ENCODE results near the gene EGF. TPM values are rescaled to one million over a fixed set of nuclear protein-coding genes. Genes with fewer than 3 reads are reported as not detected.

The EGF gene
- total RNA-seq, 3 donors from 2014 or later (not counting 1 experiment from before 2014, with no cell fraction given) = 0.48 to 1.2 (median 1.1) TPM

DNA sequence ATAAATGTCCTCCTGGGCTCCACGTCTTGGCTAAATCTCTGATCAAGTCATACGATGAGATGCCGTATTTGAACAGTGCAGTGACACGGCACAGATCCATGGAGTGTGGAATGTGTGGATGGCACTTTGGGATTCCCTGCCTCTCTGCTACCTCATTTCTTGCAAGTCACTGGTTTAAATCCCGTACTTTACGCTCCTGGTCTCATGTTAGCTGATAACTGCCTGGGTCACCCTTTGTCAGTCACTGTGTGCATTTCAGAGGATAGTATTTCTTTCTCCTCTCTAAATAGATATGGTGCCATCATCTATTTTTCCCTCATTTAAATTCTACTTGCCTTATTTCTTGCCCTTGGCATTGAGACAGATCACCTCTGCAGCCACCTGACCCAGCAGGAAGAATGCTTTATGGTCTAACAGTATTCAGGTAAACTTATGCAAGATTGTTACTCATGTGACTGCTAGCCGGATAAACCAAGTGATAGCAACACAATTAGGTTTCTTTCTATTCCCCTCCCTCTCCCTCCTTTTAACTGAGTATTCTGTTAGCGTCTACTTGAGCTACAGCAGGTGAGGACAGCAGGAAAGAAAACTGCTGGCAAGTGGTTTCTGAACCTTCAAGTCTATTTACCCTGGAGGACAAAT lies 2.8 kb downstream of the EGF start:
- intact Hi-C loops (cut with micrococcal nuclease) = no loop called here
- no peak overlapping the region for H3K27ac Mint-ChIP-seq
- H3K4me1 Mint-ChIP-seq = no peaks in the 10 kb centered on the region
- TF ChIP-seq, protein P1, sequence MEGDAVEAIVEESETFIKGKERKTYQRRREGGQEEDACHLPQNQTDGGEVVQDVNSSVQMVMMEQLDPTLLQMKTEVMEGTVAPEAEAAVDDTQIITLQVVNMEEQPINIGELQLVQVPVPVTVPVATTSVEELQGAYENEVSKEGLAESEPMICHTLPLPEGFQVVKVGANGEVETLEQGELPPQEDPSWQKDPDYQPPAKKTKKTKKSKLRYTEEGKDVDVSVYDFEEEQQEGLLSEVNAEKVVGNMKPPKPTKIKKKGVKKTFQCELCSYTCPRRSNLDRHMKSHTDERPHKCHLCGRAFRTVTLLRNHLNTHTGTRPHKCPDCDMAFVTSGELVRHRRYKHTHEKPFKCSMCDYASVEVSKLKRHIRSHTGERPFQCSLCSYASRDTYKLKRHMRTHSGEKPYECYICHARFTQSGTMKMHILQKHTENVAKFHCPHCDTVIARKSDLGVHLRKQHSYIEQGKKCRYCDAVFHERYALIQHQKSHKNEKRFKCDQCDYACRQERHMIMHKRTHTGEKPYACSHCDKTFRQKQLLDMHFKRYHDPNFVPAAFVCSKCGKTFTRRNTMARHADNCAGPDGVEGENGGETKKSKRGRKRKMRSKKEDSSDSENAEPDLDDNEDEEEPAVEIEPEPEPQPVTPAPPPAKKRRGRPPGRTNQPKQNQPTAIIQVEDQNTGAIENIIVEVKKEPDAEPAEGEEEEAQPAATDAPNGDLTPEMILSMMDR (IDR thresholded peaks at IDR 0.05) = no peak
- H3K9me3 ChIP-seq (ENCODE audit: control insufficient read depth, insufficient read depth, low read length) = no peaks in the 10 kb centered on the region
- peaks cover 15 to 31% of the 10 kb centered on the region in 2 donors for H3K27me3 Mint-ChIP-seq (ENCODE audit: low read depth in 2 of 2)
- no peak for DNase-seq
- no peaks in the 10 kb centered on the region for H3K36me3 ChIP-seq (ENCODE audit: control insufficient read depth, insufficient read depth, low read length)
- no peaks in the 10 kb centered on the region for H3K36me3 Mint-ChIP-seq
- H3K9me3 Mint-ChIP-seq = no peaks in the 10 kb centered on the region
- whole genome bisulfite sequencing (ENCODE audit: insufficient coverage) = 90% methylated on average over 8 of the region's 8 CpGs
- no peak overlapping the region for H3K4me3 Mint-ChIP-seq
- no peaks in the 10 kb centered on the region for H3K4me1 ChIP-seq (ENCODE audit: control insufficient read depth, insufficient read depth, low read length)
- H3K4me3 ChIP-seq (ENCODE audit: low read length) = no peak overlapping the region
- H3K27me3 ChIP-seq (ENCODE audit: control insufficient read depth, insufficient read depth, low read length) = peaks cover 6% of the 10 kb centered on the region
- no peak overlapping the region for H3K27ac ChIP-seq (ENCODE audit: low read length)
- ATAC-seq = no peak

DNA sequence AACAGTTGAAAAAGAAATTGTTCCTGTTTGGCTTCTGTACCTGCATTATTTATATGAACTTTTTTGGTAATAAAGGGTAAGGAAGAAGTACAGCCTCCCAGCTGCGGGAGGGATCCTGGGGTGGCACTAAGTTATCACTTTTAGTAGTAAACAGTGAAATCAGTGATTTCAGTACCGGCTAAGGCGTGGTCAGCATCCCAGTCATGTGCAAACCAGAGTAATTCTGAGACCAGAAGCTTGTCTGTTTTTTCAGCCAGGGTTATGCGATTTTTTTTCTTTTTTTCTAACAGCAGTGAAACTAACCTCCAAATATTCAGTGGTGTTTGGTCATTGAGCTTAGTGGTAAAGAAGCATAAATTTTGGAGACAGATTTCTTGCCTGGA lies 3.3 kb downstream of the EGF start:
- intact Hi-C loops (cut with micrococcal nuclease) = no loop called here
- Histone ChIP-seq H3K36me3 (ENCODE audit: control insufficient read depth, insufficient read depth, low read length) (no peaks in the 10 kb centered on the region), H3K4me3 (ENCODE audit: low read length) (no peak overlapping the region), H3K27me3 (ENCODE audit: control insufficient read depth, insufficient read depth, low read length) (peaks cover 6% of the 10 kb centered on the region), H3K4me1 (ENCODE audit: control insufficient read depth, insufficient read depth, low read length) (no peaks in the 10 kb centered on the region), H3K27ac (ENCODE audit: low read length) (no peak overlapping the region), H3K9me3 (ENCODE audit: control insufficient read depth, insufficient read depth, low read length) (no peaks in the 10 kb centered on the region)
- Mint-ChIP-seq H3K36me3 (no peaks in the 10 kb centered on the region), H3K9me3 (no peaks in the 10 kb centered on the region), H3K4me3 (no peak overlapping the region), H3K27me3 (ENCODE audit: low read depth in 2 of 2) (peaks cover 15 to 31% of the 10 kb centered on the region in 2 donors), H3K27ac (no peak overlapping the region), H3K4me1 (no peaks in the 10 kb centered on the region)
- no peak for DNase-seq
- 77% methylated on average over 3 of the region's 4 CpGs for WGBS (ENCODE audit: insufficient coverage)
- TF ChIP-seq, protein P1 (IDR thresholded peaks at IDR 0.05) = no peak
- no peak for ATAC-seq

DNA sequence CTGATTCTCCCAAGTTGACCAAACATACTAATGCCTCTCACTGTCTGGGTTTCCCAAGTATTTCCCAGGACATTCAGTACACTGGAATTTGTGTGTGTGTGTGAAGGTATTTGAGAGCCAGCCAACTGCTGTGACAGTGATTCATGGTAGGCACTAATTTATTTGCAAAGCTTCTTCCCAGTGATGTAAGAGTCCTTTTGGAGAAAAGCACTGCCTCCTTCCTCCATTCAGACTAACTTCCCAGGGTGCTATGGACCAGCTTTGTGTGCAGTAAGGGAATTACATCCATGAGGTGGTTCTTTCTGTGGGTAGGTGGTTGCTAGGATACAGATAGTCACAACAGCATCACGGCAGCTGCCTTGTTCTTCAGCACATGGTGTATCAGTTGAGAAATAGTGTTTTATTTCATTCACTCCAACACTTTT lies 8.7 kb downstream of the EGF start:
- intact Hi-C loops (cut with micrococcal nuclease) = no loop called here
- 60% methylated on average over 1 of the region's 1 CpG for WGBS (ENCODE audit: insufficient coverage)
- no peak overlapping the region for H3K4me3 Mint-ChIP-seq
- no peak overlapping the region for H3K27ac Mint-ChIP-seq
- DNase-seq = no peak
- ATAC-seq = no peak
- TF ChIP-seq, protein P1 (IDR thresholded peaks at IDR 0.05) = no peak
- H3K36me3 Mint-ChIP-seq = no peaks in the 10 kb centered on the region
- H3K9me3 Mint-ChIP-seq = no peaks in the 10 kb centered on the region
- Histone ChIP-seq H3K4me3 (ENCODE audit: low read length) (no peak overlapping the region), H3K4me1 (ENCODE audit: control insufficient read depth, insufficient read depth, low read length) (no peaks in the 10 kb centered on the region), H3K27me3 (ENCODE audit: control insufficient read depth, insufficient read depth, low read length) (no peaks in the 10 kb centered on the region), H3K27ac (ENCODE audit: low read length) (no peak overlapping the region), H3K36me3 (ENCODE audit: control insufficient read depth, insufficient read depth, low read length) (no peaks in the 10 kb centered on the region), H3K9me3 (ENCODE audit: control insufficient read depth, insufficient read depth, low read length) (no peaks in the 10 kb centered on the region)
- H3K4me1 Mint-ChIP-seq = peaks cover 0 to 8% of the 10 kb centered on the region in 2 donors
- H3K27me3 Mint-ChIP-seq (ENCODE audit: low read depth in 2 of 2) = peaks cover 0 to 5% of the 10 kb centered on the region in 2 donors

DNA sequence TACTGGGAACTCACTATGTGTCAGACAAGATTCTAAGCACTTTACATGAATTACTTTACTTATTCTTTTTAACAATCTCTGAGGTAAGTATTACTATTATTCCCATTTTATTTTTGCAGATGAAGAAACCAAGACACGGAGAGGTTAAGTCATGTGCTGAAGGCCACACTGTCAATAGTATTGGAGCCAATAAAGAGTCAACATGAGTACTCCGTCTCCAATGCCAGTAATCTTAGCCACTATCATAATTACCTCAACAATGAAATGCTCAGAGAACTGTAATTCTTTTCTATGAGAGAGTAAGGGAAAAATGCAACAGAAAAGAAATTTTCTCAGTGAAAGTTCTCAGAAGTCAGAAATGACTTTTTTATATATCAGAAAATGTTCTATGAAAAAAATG lies 12.7 kb downstream of the EGF start:
- DNase-seq (no peak), ATAC-seq (no peak)
- Histone ChIP-seq H3K4me1 (ENCODE audit: control insufficient read depth, insufficient read depth, low read length) (no peaks in the 10 kb centered on the region), H3K9me3 (ENCODE audit: control insufficient read depth, insufficient read depth, low read length) (no peaks in the 10 kb centered on the region), H3K36me3 (ENCODE audit: control insufficient read depth, insufficient read depth, low read length) (no peaks in the 10 kb centered on the region), H3K27ac (ENCODE audit: low read length) (no peak overlapping the region), H3K27me3 (ENCODE audit: control insufficient read depth, insufficient read depth, low read length) (no peaks in the 10 kb centered on the region), H3K4me3 (ENCODE audit: low read length) (no peak overlapping the region)
- Mint-ChIP-seq H3K4me3 (no peak overlapping the region), H3K4me1 (peaks cover 0 to 8% of the 10 kb centered on the region in 2 donors), H3K27me3 (ENCODE audit: low read depth in 2 of 2) (no peaks in the 10 kb centered on the region), H3K36me3 (no peaks in the 10 kb centered on the region), H3K9me3 (no peaks in the 10 kb centered on the region), H3K27ac (no peak overlapping the region)
- WGBS (ENCODE audit: insufficient coverage) = 94% methylated on average over 2 of the region's 2 CpGs
- TF ChIP-seq, protein P1 (IDR thresholded peaks at IDR 0.05) = no peak
- intact Hi-C loops (cut with micrococcal nuclease) = no loop called here
